Adrenal gland (tissue), 12 donors: ENCODE measurements around the gene ATAD3B. TPM values are rescaled to one million over a fixed set of nuclear protein-coding genes. Genes with fewer than 3 reads are reported as not detected.
"Not testable (repeated sequence)": the region's sequence is repeated elsewhere in the genome, so short reads cannot be mapped to it uniquely, and the experiment has no call there.

Experiments
- DNase-seq, 7 donors: peaks; one replicate each; pipeline ENCODE4 v3.0.0-alpha.2; 2019 to 2020
- H3K27ac ChIP-seq, 5 donors: fragments of 200-600 bp; sonication (generic) in 4 of 5; 1 replicate in 3 of 5; 2 replicates in 2 of 5; pipeline versions ENCODE4 v1.5.1 to v1.8.0; 2016 to 2020; ENCODE audit warnings: mild to moderate bottlenecking in 1 of 5
- H3K27me3 ChIP-seq: fragments of 200-600 bp; 2 replicates; pipeline ENCODE4 v1.8.0; 2021
- H3K36me3 ChIP-seq, 2 donors: fragments of 200-600 bp; replicated peaks in 1 of 2; 1 replicate in 1 of 2; 2 replicates in 1 of 2; pipeline versions ENCODE4 v1.5.1 to v1.8.0; 2018 to 2022
- H3K4me1 ChIP-seq, 2 donors: fragments of 200-600 bp; replicated peaks in 1 of 2; 1 replicate in 1 of 2; 2 replicates in 1 of 2; pipeline versions ENCODE4 v1.5.1 to v1.8.0; 2018 to 2021
- H3K4me3 ChIP-seq, 4 donors: fragments of 200-600 bp; sonication (generic) in 3 of 4; one replicate each; pipeline ENCODE4 v1.5.1; 2016 to 2018
- H3K9me3 ChIP-seq, 3 donors: fragments of 200-600 bp; sonication (generic) in 1 of 3; replicated peaks in 1 of 3; 1 replicate in 2 of 3; 2 replicates in 1 of 3; pipeline versions ENCODE4 v1.5.1 to v1.8.0; 2016 to 2021
- POLR2A ChIP-seq, 2 donors: fragments of 450-650 bp; IDR thresholded peaks; one replicate each; pipeline ENCODE4 v1.6.1; 2017; ENCODE audit warnings: antibody characterized with exemption in 2 of 2, mild to moderate bottlenecking in 2 of 2, moderate library complexity in 1 of 2
- WGBS, 4 donors: extraction: QIAGEN DNeasy Blood & Tissue Kit in 2 of 4; methylation state at CpG; one replicate each; pipeline versions ENCODE4 v1.1.5 to v1.1.7; 2013 to 2017; 5-methylcytosine and 5-hydroxymethylcytosine counted together
- intact Hi-C, 2 donors: fragments of 100-400 bp; cut with DNase I; formaldehyde crosslinking; loops; one replicate each; pipeline versions ENCODE4 v1.14.1 to v1.15.0; 2022 to 2023
- polyA plus RNA-seq, 3 donors: library from polyadenylated mRNA; stranded (reverse); fragments of 200-250 nt in 2 of 3; fragments of 350-450 nt in 1 of 3; fragmentation: Illumina TruSeq in 1 of 3; extraction: RNeasy Lipid Tissue Mini Kit (QIAGEN cat#74804) in 1 of 3; gene quantifications; one replicate each; pipeline ENCODE4 v1.2.3, GENCODE V29; 2013 to 2014
- total RNA-seq, 9 donors: library from RNA; depleted of rRNA in 4 of 9; stranded (reverse); fragments of >200 nt in 4 of 9; fragments of 120-200 nt in 1 of 9; fragmentation: NEBNext Ultra II Directional in 1 of 9; extraction: Animal tissue kit (Norgen Biotek cat#: 25700) in 1 of 9; gene quantifications; one replicate each; pipeline versions ENCODE4 v1.1.0 to v1.2.4, GENCODE V29; 2013 to 2023
- TF ChIP-seq, protein P1 (sequence below), 6 experiments: fragments of 450-650 bp in 4 of 6; fragments of 200-600 bp in 2 of 6; sonication (generic) in 1 of 6; IDR thresholded peaks; 1 replicate in 5 of 6; 2 replicates in 1 of 6; pipeline versions ENCODE4 v1.5.1 to v1.8.0; 2016 to 2021; ENCODE audit warnings: antibody characterized with exemption in 6 of 6, mild to moderate bottlenecking in 2 of 6, moderate library complexity in 1 of 6
- donor health status: healthy with polysubstance abuse.
- donor health status: Bipolar disorder and iron deficiency.
- donor health status: DM: yes; HTN: yes; CAD: no.
- donor health status: DM: no; HTN: no; CAD: no.
- donor health status: DM: no; HTN: no; CAD: no.
- donor health status: DM: yes; HTN: yes; CAD: no.

ATAD3B gene
- total and polyA plus RNA-seq, 12 donors, result 5.3 to 109 (median 13.3) TPM

DNA sequence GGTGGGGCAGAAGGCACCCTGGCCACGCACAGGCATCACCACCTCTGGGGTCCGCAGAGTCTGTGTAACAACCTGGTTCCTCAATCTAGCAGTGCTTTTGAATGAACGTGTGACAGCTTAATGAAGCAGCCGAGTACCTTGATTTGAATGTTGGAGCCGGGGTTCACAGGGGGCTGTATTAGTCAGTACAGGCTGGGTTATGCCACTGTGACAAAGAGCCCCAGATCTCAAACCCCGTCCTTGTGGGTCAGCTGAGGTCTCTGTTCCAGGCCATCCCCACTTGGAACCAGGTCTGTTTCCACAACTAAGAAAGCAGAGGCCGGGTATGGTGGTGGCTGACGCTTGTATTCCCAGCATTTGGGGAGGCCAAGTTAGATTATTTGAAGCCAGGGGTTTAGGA is 58.4 kb downstream of the ATAD3B start:
- intact Hi-C loops, result no loop called here
- Histone ChIP-seq H3K4me1 (no peaks in the 10 kb centered on the region), H3K27ac (no peak overlapping the region), H3K9me3 (no peaks in the 10 kb centered on the region), H3K36me3 (peaks cover 0 to 26% of the 10 kb centered on the region in 2 donors), H3K27me3 (no peaks in the 10 kb centered on the region), H3K4me3 (no peak overlapping the region)
- TF ChIP-seq POLR2A (IDR thresholded peaks at IDR 0.05), result no peak
- TF ChIP-seq, protein P1, sequence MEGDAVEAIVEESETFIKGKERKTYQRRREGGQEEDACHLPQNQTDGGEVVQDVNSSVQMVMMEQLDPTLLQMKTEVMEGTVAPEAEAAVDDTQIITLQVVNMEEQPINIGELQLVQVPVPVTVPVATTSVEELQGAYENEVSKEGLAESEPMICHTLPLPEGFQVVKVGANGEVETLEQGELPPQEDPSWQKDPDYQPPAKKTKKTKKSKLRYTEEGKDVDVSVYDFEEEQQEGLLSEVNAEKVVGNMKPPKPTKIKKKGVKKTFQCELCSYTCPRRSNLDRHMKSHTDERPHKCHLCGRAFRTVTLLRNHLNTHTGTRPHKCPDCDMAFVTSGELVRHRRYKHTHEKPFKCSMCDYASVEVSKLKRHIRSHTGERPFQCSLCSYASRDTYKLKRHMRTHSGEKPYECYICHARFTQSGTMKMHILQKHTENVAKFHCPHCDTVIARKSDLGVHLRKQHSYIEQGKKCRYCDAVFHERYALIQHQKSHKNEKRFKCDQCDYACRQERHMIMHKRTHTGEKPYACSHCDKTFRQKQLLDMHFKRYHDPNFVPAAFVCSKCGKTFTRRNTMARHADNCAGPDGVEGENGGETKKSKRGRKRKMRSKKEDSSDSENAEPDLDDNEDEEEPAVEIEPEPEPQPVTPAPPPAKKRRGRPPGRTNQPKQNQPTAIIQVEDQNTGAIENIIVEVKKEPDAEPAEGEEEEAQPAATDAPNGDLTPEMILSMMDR (IDR thresholded peaks at IDR 0.05), result no peak
- DNase-seq, result no peak
- WGBS, 4 donors, result 89 to 100% (median 97%) methylated on average over 5 to 8 of the region's 8 CpGs

DNA sequence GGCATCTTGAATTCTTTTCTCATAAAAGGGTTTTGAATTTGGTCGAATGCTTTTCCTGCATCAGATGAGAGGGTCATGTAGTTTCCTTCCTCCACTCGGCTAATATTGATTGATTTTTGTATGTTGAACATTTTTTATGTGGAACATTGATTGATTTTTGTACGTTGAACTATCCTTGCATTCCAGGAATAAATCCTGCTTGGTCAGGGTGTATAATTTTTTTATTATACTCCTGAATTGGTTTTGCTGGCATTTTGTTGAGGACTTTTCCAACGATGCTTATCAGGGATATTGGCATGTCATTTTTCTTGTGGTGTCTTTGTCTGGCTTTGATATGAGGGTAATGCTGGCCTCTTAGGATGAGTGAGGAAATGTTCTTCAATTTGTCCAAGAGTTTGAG is 60.4 kb downstream of the ATAD3B start:
- DNase-seq, result no peak
- Histone ChIP-seq H3K27me3 (no peaks in the 10 kb centered on the region), H3K36me3 (peaks cover 0 to 14% of the 10 kb centered on the region in 2 donors), H3K9me3 (no peaks in the 10 kb centered on the region), H3K4me3 (no peak overlapping the region), H3K27ac (no peak overlapping the region), H3K4me1 (no peaks in the 10 kb centered on the region)
- 90 to 92% (median 92%) methylated on average over 4 of the region's 4 CpGs for WGBS, 4 donors
- TF ChIP-seq POLR2A (IDR thresholded peaks at IDR 0.05), result no peak
- TF ChIP-seq, protein P1 (IDR thresholded peaks at IDR 0.05), result no peak
- intact Hi-C loops, result no loop called here

DNA sequence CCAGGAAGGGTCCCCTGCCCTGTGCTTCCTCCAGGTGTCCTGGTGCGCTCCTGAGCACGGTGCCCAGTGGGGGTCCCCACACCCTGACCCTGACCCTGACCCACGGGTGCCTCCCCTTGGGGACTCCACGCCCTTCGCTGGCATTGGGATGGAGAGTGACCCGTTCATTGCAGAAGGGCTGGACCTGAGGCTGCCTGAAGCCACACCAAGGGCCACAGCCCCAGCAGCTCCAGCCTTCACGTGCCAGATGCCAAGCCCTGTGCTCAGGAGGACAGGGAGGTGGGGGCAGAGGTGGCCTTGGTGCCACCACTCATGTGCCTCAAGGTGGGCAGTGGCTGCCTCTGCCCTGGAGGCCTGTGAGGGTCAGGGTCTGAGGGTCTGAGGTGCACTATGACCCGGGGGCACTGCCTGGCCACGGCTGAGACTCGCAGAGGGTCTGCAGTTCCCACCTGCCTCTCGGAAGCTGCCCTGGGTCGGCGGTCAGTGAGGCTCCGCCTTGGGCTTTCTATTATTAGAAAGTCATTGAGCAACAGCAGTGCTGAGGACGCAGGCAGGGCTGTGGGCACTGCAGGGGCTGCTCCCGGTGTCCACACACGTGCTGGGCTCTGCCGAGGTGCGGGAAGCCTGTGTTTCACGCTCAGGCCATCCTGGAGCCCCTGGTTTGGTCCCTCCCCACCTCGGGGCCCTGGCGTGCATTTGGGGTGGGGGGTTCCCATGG is 61.8 kb downstream of the ATAD3B start:
- DNase-seq, result peak in 1 of 7 donors; percentile 52
- H3K4me3 ChIP-seq, H3K9me3 ChIP-seq, H3K4me1 ChIP-seq, intact Hi-C loops, H3K27me3 ChIP-seq: not testable (repeated sequence)
- WGBS, 4 donors, result 48 to 66% (median 53%) methylated on average over 6 to 14 of the region's 22 CpGs; no CpG with 5 or more reads in 1 of the 4 donors
- peaks cover 0 to 10% of the 10 kb centered on the region in 2 donors for H3K36me3 ChIP-seq
- H3K27ac ChIP-seq, result peak overlapping the region in 1 of 5 donors; percentile 66

DNA sequence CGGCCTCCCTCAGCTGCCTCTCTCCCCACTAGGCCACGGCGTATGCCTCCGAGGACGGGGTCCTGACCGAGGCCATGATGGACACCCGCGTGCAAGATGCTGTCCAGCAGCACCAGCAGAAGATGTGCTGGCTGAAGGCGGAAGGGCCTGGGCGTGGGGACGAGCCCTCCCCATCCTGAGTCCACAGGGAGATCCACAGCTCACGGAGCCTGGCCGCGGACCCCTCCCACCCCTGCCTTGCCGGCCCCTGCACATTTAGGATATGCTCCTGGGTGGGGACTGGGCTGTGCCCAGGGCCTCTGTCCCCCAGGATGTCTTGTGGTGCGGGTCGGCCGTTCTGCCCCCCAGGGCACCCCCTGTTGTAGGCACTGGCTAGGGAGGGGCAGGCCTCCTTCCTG is 62.3 kb downstream of the ATAD3B start:
- peak overlapping the region in 1 of 5 donors; percentile 40 for H3K27ac ChIP-seq
- DNase-seq, H3K27me3 ChIP-seq, H3K9me3 ChIP-seq, H3K4me3 ChIP-seq, H3K4me1 ChIP-seq, H3K36me3 ChIP-seq, intact Hi-C loops: not testable (repeated sequence)
- 76 to 81% (median 79%) methylated on average over 11 to 18 of the region's 18 CpGs; no CpG with 5 or more reads in 1 of the 4 donors for WGBS, 4 donors

DNA sequence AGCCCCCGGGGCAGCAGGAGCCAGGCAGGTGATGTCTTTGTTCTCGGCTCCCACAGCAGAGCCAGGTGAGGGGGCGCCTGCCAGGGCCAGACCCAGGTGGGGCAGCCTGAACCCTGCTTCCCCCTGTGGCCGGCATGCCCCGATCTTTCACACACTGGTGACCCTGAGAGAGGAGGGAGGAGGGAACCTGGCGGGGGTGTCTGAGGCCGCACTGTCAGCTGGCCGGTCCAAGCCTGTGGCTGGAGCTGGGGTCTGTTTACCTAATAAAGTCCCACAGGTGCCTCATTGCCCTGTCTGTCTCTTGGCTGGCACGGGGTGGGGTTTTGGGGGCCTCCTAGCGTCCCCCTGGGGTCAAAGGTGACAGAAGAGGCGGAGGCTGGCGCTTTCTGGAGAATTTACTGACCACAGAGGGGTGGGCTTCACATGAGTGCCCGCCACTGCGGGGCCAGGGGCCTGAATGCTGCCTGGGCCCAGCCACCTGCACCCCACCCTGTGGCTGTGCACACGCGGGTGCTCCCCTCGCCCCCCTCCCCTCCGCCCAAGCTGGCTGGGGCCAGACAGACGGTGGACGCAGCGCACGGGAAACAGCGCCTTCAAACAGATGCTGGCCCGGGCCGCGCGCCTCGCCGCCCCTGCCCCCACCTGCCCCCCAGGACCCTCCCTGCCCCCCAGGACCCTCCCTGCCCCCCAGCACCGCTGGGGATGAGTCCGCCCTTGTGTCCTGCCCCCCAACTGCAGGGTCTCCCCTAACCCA is 63.0 kb downstream of the ATAD3B start:
- H3K27ac ChIP-seq, result no peak overlapping the region
- WGBS, 4 donors, result 86 to 98% (median 90%) methylated on average over 6 to 31 of the region's 31 CpGs
- H3K4me3 ChIP-seq, result no peak overlapping the region
- intact Hi-C loops, result no loop called here
- no peak for DNase-seq
- H3K27me3 ChIP-seq, result no peaks in the 10 kb centered on the region
- H3K9me3 ChIP-seq, result no peaks in the 10 kb centered on the region
- no peak for TF ChIP-seq POLR2A (IDR thresholded peaks at IDR 0.05)
- TF ChIP-seq, protein P1 (IDR thresholded peaks at IDR 0.05), result no peak
- peaks cover 0 to under 1% of the 10 kb centered on the region in 2 donors for H3K36me3 ChIP-seq
- H3K4me1 ChIP-seq, result peaks cover 5 to 7% of the 10 kb centered on the region in 2 donors
